Measurements from ENCODE around the gene SMARCC1. TPM values are rescaled to one million over a fixed set of nuclear protein-coding genes. Genes with fewer than 3 reads are reported as not detected.

The SMARCC1 gene
- total RNA-seq, 1 donor from 2014 or later, result 136 TPM

DNA sequence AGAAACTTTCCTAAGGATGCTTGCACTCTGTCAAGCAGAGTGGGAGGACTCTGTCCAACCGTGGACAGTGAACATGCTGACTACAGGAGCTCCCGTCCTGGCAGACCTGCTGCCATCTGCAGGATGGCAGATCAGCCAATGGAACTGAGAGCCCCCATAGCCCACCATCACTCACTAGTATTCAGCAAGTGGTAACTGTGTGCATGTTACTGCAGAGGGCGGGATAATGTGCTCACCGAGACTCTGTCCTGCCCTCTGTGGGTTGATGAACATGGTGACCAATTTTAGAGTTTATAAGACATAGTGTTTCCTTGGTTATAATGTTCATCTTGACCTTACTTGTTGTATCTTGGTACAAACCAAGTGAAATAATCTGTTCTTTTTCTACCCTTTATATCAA is 214.5 kb downstream of the SMARCC1 start:
- intact Hi-C loops (cut with micrococcal nuclease), result no loop called here
- H3K27me3 Mint-ChIP-seq (ENCODE audit: insufficient read depth), result peaks cover 16% of the 10 kb centered on the region
- H3K4me1 Mint-ChIP-seq (ENCODE audit: low read depth), result no peaks in the 10 kb centered on the region
- DNase-seq (ENCODE audit: low spot score), result no peak
- H3K4me3 Mint-ChIP-seq, result no peak overlapping the region
- H3K27ac Mint-ChIP-seq, result no peak overlapping the region
- H3K36me3 Mint-ChIP-seq (ENCODE audit: low read depth), result no peaks in the 10 kb centered on the region
- no peaks in the 10 kb centered on the region for H3K9me3 Mint-ChIP-seq

DNA sequence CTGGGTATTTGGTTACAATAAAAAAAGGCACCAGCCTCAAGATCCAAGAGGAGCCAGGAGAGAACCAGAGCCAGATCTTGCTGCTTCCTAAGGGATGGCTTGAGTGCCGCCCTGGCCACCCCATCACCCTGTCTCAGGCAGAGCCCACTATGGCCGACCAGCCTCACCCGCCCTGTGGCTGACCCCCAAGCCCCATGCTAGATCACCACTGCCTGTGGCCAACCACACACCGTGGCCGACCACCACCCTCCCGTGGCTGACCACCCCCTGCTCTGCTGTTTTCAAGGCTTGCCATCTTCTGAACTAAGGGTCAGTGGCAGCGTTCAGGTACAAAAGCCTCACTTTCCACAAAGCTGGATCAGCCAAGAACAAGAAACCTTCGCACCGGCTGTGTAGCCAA is 215.0 kb downstream of the SMARCC1 start:
- intact Hi-C loops (cut with micrococcal nuclease), result no loop called here
- Mint-ChIP-seq H3K9me3 (no peaks in the 10 kb centered on the region), H3K4me1 (ENCODE audit: low read depth) (no peaks in the 10 kb centered on the region), H3K27ac (no peak overlapping the region), H3K36me3 (ENCODE audit: low read depth) (no peaks in the 10 kb centered on the region), H3K4me3 (no peak overlapping the region), H3K27me3 (ENCODE audit: insufficient read depth) (peaks cover 14% of the 10 kb centered on the region)
- no peak for DNase-seq (ENCODE audit: low spot score)

DNA sequence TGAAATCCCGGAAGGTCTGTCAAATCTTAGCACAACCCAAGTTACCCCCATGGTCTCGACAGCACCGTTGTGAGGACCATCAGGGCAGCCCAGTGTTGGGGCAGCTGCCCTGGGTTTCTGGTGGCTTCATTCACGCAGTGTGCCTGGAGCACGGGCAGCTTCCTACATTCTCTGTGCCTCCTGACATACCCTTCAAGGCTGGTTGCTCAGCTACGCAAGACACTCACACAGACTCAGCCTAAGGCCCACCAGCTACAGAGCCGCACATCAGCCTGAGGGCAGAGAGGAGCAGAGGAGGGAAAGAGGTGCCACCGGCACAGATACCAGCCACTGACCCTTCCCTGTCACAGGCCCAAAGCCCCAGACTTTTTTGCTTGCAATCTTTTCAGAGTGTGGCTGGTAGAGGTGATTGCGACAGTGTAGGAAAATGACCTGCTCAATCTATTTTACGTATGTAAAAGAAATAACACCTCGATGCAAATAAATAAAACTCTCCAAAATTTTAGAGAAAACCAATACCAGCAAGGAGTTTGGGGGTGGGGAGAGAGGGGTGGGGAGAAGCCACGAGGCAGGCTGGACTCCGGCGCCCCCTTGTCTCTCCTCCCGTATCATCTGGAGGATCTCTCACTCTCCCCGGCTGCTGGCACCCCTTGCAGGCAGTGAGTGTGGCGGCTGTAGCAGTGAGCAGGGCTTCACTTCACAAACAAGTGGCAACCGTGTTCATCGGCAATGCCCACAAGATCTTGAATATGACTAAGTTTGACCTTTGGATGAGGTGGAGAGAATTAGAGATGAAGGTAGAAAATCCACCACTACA is 215.8 kb downstream of the SMARCC1 start:
- H3K27ac Mint-ChIP-seq, result no peak overlapping the region
- intact Hi-C loops (cut with micrococcal nuclease), result no loop called here
- peaks cover 13% of the 10 kb centered on the region for H3K27me3 Mint-ChIP-seq (ENCODE audit: insufficient read depth)
- DNase-seq (ENCODE audit: low spot score), result no peak
- no peaks in the 10 kb centered on the region for H3K36me3 Mint-ChIP-seq (ENCODE audit: low read depth)
- no peaks in the 10 kb centered on the region for H3K4me1 Mint-ChIP-seq (ENCODE audit: low read depth)
- no peak overlapping the region for H3K4me3 Mint-ChIP-seq
- no peaks in the 10 kb centered on the region for H3K9me3 Mint-ChIP-seq

DNA sequence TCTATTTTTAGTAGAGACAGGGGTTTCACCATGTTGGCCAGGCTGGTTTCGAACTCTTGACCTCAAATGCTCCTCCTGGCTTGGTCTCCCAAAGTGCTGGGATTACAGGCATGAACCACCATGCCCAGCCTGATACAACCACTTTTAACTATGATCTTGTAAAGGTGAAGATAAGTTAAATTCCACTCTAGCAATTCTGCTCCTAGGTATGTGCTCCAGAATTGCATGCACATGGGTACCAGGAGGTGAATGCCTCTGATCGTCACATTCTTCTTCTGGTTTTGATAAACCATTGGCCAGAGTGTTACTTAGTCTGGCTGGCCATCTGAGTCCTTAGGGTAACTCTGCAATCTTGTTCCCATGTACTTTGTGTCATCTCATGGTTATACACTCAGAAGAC is 225.3 kb downstream of the SMARCC1 start:
- no peak for DNase-seq (ENCODE audit: low spot score)
- Mint-ChIP-seq H3K4me1 (ENCODE audit: low read depth) (no peaks in the 10 kb centered on the region), H3K27me3 (ENCODE audit: insufficient read depth) (peaks cover 21% of the 10 kb centered on the region), H3K4me3 (no peak overlapping the region), H3K9me3 (no peaks in the 10 kb centered on the region), H3K36me3 (ENCODE audit: low read depth) (no peaks in the 10 kb centered on the region), H3K27ac (no peak overlapping the region)
- intact Hi-C loops (cut with micrococcal nuclease), result no loop called here

DNA sequence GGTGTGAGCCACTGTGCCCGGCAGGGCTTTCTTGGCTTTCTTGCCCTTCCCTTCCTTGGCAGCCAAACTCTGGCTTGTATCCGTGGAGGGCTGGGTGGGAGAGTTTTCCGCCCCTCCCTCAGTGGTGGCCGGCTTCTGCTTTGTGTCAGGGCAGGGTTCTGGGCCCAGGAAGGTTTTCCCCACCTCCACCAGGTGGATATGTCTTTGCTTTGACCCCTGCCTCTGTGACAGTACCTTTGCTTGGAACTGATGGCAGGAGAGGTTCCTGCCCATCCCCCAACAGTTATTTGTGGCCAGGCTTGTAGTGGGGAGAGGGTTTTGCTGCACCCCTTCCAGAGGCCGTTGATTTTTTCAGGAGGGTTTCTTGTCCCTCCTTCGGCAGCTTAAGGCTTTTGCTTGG is 227.4 kb downstream of the SMARCC1 start:
- no peaks in the 10 kb centered on the region for H3K9me3 Mint-ChIP-seq
- peaks cover 28% of the 10 kb centered on the region for H3K27me3 Mint-ChIP-seq (ENCODE audit: insufficient read depth)
- H3K36me3 Mint-ChIP-seq (ENCODE audit: low read depth), result no peaks in the 10 kb centered on the region
- no peaks in the 10 kb centered on the region for H3K4me1 Mint-ChIP-seq (ENCODE audit: low read depth)
- intact Hi-C loops (cut with micrococcal nuclease), result no loop called here
- no peak overlapping the region for H3K27ac Mint-ChIP-seq
- no peak overlapping the region for H3K4me3 Mint-ChIP-seq
- DNase-seq (ENCODE audit: low spot score), result no peak

DNA sequence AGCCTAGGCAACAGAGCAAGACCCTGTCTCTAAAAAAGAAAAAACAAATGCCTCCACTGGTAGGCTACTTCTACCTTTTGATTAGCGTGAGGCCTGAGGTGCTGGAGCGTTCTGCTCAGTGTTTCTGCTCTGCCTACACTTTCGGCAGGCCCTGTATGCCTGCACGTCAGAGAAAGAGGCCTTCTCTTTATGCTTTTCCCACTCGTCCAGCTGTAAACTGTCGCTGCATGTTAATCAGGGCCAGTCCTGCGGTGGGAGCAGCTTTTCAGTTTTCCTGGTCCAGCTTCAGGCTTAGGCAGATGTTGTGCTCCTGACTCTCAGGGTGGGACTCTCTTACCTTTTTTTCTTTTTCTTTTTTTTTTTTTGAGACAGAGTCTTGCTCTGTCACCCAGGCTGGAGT is 228.3 kb downstream of the SMARCC1 start:
- no peak for DNase-seq (ENCODE audit: low spot score)
- Mint-ChIP-seq H3K36me3 (ENCODE audit: low read depth) (no peaks in the 10 kb centered on the region), H3K27ac (no peak overlapping the region), H3K9me3 (no peaks in the 10 kb centered on the region), H3K4me1 (ENCODE audit: low read depth) (no peaks in the 10 kb centered on the region), H3K4me3 (no peak overlapping the region), H3K27me3 (ENCODE audit: insufficient read depth) (peaks cover 30% of the 10 kb centered on the region)
- intact Hi-C loops (cut with micrococcal nuclease), result no loop called here

- peaks cover 6% of the 10 kb centered on the region for H3K27me3 Mint-ChIP-seq (ENCODE audit: insufficient read depth)
- peaks cover 5% of the 10 kb centered on the region for H3K4me1 Mint-ChIP-seq (ENCODE audit: low read depth)
- intact Hi-C loops (cut with micrococcal nuclease), result no loop called here
- no peaks in the 10 kb centered on the region for H3K36me3 Mint-ChIP-seq (ENCODE audit: low read depth)
- H3K9me3 Mint-ChIP-seq, result no peaks in the 10 kb centered on the region
- no peak overlapping the region for H3K4me3 Mint-ChIP-seq
- H3K27ac Mint-ChIP-seq, result no peak overlapping the region
- no peak for DNase-seq (ENCODE audit: low spot score)
Observed at GRCh38 chr3:47542471-47543173, 239.1 kb downstream of the SMARCC1 start.

DNA sequence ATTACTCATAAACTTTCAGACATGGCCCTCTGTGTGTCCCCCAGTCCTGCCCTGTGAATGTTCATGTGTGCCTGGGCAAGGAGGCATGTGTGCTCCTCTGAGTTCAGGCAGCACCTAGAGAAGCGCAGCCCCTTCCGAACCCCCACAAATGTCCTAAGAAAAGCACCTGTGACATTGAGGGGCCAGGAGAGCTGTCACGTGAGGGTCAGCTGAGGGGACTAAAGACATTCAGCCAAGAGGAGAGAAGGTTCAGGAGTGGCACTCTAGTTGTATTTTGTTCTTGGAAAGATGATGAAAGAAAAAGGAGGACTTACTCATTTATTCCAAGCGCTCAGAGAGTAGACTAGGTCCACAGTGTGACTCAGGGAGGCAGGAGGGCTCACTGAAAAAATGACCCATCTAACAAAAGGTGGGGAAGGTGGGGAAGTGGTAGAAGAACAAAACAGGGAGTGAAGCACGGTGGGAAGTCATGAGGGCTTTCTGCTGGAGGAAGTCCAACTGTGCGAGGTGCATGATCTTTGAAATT is 240.0 kb downstream of the SMARCC1 start:
- peaks cover 2% of the 10 kb centered on the region for H3K27me3 Mint-ChIP-seq (ENCODE audit: insufficient read depth)
- peaks cover 5% of the 10 kb centered on the region for H3K4me1 Mint-ChIP-seq (ENCODE audit: low read depth)
- no peaks in the 10 kb centered on the region for H3K9me3 Mint-ChIP-seq
- no peak overlapping the region for H3K4me3 Mint-ChIP-seq
- intact Hi-C loops (cut with micrococcal nuclease), result no loop called here
- H3K36me3 Mint-ChIP-seq (ENCODE audit: low read depth), result no peaks in the 10 kb centered on the region
- no peak for DNase-seq (ENCODE audit: low spot score)
- H3K27ac Mint-ChIP-seq, result no peak overlapping the region

DNA sequence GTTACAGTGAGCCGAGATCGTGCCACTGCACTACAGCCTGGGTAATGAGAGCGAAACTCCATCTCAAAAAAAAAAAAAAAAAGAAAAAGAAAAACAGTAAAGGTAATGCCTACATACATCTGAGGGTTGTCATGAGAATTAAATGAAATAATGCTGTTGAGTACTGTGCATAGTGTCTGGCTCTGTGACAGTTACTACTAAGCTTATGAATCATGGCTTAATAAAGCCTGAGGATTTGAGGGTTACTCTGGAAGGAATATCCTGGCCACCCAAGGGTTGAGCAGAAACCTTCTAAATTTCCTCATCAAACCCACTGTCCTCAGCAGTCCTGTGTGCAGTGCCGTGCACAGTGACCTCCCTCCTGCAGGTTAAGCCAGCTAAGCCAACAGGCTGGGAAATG is 241.4 kb downstream of the SMARCC1 start:
- Mint-ChIP-seq H3K4me1 (ENCODE audit: low read depth) (peaks cover 5% of the 10 kb centered on the region), H3K27ac (no peak overlapping the region), H3K9me3 (no peaks in the 10 kb centered on the region), H3K4me3 (no peak overlapping the region), H3K27me3 (ENCODE audit: insufficient read depth) (peaks cover 2% of the 10 kb centered on the region), H3K36me3 (ENCODE audit: low read depth) (peaks cover 1% of the 10 kb centered on the region)
- intact Hi-C loops (cut with micrococcal nuclease), result no loop called here
- no peak for DNase-seq (ENCODE audit: low spot score)

DNA sequence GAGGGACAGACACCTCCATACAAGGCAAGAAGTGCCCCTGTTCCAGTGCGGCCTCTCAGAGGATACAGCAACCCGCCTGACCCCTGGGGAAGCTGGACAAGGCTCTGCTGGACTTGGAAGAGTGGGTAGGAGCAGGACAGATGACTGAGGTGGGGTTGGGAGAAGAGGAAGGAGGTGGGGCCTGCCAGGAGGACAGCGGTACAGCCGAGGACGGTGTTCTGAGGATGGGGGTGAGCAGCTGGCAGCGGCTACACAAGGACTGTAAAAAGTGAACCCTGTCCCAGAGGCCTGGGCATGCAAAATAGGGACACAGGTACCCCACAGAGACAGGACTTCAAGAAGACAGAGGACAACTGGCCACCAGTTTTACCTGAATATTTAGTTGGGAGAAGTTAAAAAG is 244.7 kb downstream of the SMARCC1 start:
- Mint-ChIP-seq H3K4me1 (ENCODE audit: low read depth) (peaks cover 5% of the 10 kb centered on the region), H3K27me3 (ENCODE audit: insufficient read depth) (peaks cover 5% of the 10 kb centered on the region), H3K9me3 (no peaks in the 10 kb centered on the region), H3K27ac (no peak overlapping the region), H3K36me3 (ENCODE audit: low read depth) (peaks cover 1% of the 10 kb centered on the region), H3K4me3 (no peak overlapping the region)
- intact Hi-C loops (cut with micrococcal nuclease), result no loop called here
- DNase-seq (ENCODE audit: low spot score), result no peak

DNA sequence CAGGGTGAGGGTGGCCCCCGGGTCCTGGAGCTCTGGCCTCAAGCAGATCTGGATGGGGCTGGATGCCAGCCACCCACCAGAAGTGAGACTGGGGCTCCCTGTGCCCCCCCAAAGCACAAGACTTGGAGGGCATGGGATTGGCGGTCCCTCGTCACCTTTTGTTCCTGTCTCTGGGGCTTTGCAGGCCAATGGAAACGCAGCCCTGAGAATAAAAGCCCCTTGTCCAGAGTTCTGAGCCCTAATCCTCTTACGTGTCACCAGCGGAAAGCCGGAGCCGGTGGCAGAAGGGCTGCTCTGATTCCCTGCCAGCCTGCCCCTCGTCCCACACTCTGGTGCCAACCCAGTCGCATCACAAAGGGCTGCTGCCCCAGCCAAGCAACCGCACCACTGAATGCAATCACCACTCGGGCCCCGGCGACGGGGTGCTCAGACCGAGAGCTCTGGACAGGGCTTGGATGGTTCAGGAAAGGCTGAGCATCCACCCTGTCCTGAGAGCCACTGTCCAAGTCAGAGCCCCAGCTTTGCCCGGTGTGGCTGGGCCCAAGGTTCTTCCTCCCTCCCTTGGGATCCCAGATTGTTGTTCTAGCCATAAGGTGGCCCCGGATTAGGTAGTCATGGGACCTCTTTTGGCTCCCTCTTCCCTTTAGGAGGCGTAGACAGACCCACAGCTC is 245.3 kb downstream of the SMARCC1 start:
- H3K9me3 Mint-ChIP-seq, result no peaks in the 10 kb centered on the region
- no peak overlapping the region for H3K27ac Mint-ChIP-seq
- intact Hi-C loops (cut with micrococcal nuclease), result no loop called here
- no peak overlapping the region for H3K4me3 Mint-ChIP-seq
- no peaks in the 10 kb centered on the region for H3K4me1 Mint-ChIP-seq (ENCODE audit: low read depth)
- peaks cover 5% of the 10 kb centered on the region for H3K27me3 Mint-ChIP-seq (ENCODE audit: insufficient read depth)
- no peak for DNase-seq (ENCODE audit: low spot score)
- H3K36me3 Mint-ChIP-seq (ENCODE audit: low read depth), result peaks cover 1% of the 10 kb centered on the region
